Nephron progenitor cell (in vitro differentiated cells): ENCODE results near the gene OR10A5.

Source experiments
- DNase-seq: peaks from one replicate; pipeline ENCODE4 v3.0.0; 2021
- H3K27ac Mint-ChIP-seq: 2 replicates; pipeline ENCODE4 v1.8.0; 2021; ENCODE audit warnings: mild to moderate bottlenecking, moderate library complexity, mixed read lengths
- H3K27me3 Mint-ChIP-seq: 2 replicates; pipeline ENCODE4 v1.8.0; 2021; ENCODE audit warnings: mild to moderate bottlenecking, low read depth, mixed read lengths; ENCODE audit not compliant: poor library complexity
- H3K36me3 Mint-ChIP-seq: 2 replicates; pipeline ENCODE4 v1.8.0; 2021; ENCODE audit warnings: low read depth, mixed read lengths
- H3K4me1 Mint-ChIP-seq: 2 replicates; pipeline ENCODE4 v1.8.0; 2021; ENCODE audit warnings: mixed read lengths
- H3K4me3 Mint-ChIP-seq: 2 replicates; pipeline ENCODE4 v1.8.0; 2021; ENCODE audit warnings: mild to moderate bottlenecking, moderate library complexity, mixed read lengths
- H3K9me3 Mint-ChIP-seq: 2 replicates; pipeline ENCODE4 v1.8.0; 2021; ENCODE audit warnings: mild to moderate bottlenecking, moderate library complexity, mixed read lengths
- TF ChIP-seq, protein P1 (sequence below): fragments of 200-600 bp; sonication (generic); IDR thresholded peaks from 2 replicates; pipeline ENCODE4 v1.5.0; 2021; ENCODE audit warnings: antibody characterized with exemption

OR10A5 gene

DNA sequence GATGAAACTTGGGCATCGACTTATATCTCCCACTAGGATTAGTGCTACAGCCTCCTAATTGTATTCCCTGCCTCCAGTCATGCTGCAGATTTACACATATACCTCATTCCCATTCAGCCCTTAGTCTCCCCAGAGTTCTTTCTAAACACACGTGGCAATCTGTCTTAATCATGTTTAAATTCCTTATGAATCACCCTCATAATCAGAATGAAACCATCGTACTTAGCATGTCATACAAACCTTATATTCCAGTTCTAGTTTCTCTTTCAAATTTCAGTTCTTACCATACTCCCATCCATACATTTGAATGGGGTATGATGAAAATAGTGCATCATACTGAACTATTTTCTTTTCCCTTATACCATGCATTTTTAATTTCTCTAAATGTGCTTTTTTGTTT, 11.4 kb downstream of the OR10A5 start:
- Mint-ChIP-seq H3K4me1 (no peaks in the 10 kb centered on the region), H3K36me3 (peaks cover 5% of the 10 kb centered on the region), H3K27me3 (no peaks in the 10 kb centered on the region), H3K9me3 (peaks cover 27% of the 10 kb centered on the region), H3K4me3 (no peak overlapping the region), H3K27ac (no peak overlapping the region)
- TF ChIP-seq, protein P1, sequence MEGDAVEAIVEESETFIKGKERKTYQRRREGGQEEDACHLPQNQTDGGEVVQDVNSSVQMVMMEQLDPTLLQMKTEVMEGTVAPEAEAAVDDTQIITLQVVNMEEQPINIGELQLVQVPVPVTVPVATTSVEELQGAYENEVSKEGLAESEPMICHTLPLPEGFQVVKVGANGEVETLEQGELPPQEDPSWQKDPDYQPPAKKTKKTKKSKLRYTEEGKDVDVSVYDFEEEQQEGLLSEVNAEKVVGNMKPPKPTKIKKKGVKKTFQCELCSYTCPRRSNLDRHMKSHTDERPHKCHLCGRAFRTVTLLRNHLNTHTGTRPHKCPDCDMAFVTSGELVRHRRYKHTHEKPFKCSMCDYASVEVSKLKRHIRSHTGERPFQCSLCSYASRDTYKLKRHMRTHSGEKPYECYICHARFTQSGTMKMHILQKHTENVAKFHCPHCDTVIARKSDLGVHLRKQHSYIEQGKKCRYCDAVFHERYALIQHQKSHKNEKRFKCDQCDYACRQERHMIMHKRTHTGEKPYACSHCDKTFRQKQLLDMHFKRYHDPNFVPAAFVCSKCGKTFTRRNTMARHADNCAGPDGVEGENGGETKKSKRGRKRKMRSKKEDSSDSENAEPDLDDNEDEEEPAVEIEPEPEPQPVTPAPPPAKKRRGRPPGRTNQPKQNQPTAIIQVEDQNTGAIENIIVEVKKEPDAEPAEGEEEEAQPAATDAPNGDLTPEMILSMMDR = no peak
- no peak for DNase-seq

DNA sequence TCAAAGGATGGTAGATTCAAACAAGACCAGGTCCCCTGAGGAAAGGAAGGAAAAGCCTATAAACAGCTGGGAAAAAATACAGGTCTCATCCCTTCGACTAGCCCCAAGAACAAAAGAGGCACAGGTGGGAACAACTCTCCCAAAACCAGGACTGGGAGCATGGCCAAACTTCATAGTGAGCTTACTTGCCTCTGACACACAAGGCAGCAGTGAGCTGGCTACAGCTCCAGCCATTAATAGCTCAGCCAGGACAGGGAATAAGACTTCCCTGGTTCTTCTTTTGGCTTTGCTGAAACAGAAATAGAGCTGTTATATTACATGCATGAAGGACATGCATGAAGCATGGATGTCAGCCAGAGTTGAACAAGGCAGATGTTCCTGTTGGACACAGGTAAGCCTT, 17.5 kb downstream of the OR10A5 start, which contains the start of gene OR10A2:
Gene OR10A2 (plus strand): TSS at position 97 of the 400 bp plus-strand sequence. CDS start 6,698 bp downstream, outside the sequence.
- DNase-seq = no peak
- Mint-ChIP-seq H3K36me3 (no peaks in the 10 kb centered on the region), H3K9me3 (peaks cover 10% of the 10 kb centered on the region), H3K27me3 (no peaks in the 10 kb centered on the region), H3K4me1 (no peaks in the 10 kb centered on the region), H3K27ac (no peak within 1 kb of the TSS), H3K4me3 (no peak within 1 kb of the TSS)
- TF ChIP-seq, protein P1 = no peak

DNA sequence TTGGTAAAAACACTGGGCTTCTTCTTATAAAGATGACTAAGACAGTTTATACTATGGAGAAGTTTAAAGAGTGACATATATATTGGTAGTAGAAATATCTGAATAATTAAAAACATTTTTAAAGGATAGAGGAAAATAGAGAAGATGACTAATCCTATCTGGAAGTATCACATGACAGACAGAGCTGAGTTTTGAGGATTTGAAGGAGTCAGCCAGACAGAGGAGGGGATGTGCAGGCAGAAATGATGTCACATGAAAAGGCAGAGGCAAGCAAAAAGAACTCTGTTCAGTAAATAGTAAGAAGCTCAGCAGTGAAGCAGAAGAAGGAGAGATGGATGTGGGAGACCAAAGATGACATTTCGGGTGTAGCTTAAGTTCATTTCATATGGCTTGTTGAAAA, 19.0 kb downstream of the OR10A5 start:
- no peaks in the 10 kb centered on the region for H3K36me3 Mint-ChIP-seq
- H3K4me3 Mint-ChIP-seq = no peak overlapping the region
- no peaks in the 10 kb centered on the region for H3K27me3 Mint-ChIP-seq
- peaks cover 10% of the 10 kb centered on the region for H3K9me3 Mint-ChIP-seq
- TF ChIP-seq, protein P1 = no peak
- no peak for DNase-seq
- no peaks in the 10 kb centered on the region for H3K4me1 Mint-ChIP-seq
- H3K27ac Mint-ChIP-seq = no peak overlapping the region

DNA sequence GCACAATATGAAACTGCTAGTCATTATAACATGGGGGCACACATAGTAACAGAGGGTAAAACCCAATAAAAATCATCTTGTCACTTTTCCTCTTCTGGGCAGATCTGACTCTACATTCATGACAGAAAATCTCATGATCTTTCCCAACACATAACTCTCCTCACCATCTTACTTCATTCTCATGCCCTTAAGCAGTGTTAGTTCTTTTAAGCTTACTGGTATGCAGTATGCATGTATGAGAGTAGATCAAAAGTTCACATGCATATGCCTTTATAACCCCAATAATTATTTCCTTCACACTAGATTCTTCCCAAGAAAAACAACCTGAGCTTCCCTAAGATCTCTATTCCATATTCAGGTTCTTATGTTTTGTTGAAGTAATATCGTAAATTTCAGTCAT, 25.8 kb downstream of the OR10A5 start:
- H3K36me3 Mint-ChIP-seq = no peaks in the 10 kb centered on the region
- no peak for DNase-seq
- no peaks in the 10 kb centered on the region for H3K4me1 Mint-ChIP-seq
- no peak overlapping the region for H3K4me3 Mint-ChIP-seq
- no peaks in the 10 kb centered on the region for H3K9me3 Mint-ChIP-seq
- TF ChIP-seq, protein P1 = no peak
- H3K27me3 Mint-ChIP-seq = peaks cover 4% of the 10 kb centered on the region
- no peak overlapping the region for H3K27ac Mint-ChIP-seq

DNA sequence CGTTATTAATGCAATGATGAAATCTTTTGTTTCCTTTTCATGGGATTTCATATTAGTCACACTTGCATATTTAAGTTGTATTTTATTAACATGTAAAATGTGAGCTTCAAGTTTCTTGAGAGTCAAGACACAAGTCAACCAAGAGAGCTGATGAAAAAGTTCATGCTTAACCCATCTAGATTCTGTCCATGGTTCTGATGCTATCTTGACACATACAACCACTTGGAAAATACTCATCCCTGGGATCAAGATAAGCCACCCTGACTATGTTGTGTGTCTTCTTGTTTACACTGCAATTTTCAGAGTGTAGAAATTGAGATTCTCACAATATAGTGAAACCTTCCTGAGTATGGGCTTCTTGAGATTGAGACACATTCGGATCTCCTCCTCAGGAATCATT, 30.3 kb downstream of the OR10A5 start:
- no peaks in the 10 kb centered on the region for H3K27me3 Mint-ChIP-seq
- TF ChIP-seq, protein P1 = no peak
- no peak overlapping the region for H3K4me3 Mint-ChIP-seq
- no peaks in the 10 kb centered on the region for H3K4me1 Mint-ChIP-seq
- H3K27ac Mint-ChIP-seq = no peak overlapping the region
- no peaks in the 10 kb centered on the region for H3K36me3 Mint-ChIP-seq
- DNase-seq = no peak
- no peaks in the 10 kb centered on the region for H3K9me3 Mint-ChIP-seq

DNA sequence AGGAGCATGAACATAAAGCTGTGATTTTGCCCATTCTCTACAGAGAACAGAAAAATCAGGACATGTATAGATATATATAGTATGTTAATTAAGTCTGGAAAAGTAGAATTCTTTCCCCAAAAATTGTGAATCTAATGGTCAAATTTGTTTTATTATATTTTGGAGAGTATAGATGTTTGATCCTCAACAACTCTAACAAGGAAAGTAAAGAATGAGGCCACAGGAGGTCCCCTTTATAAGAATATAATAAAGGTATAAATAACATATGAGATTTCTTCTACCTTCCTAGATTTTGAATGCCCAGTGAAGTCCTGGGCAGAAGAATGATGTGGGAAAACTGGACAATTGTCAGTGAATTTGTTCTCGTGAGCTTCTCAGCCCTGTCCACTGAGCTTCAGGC, 30.8 kb downstream of the OR10A5 start, which contains the start of gene OR10A4:
Gene OR10A4 (plus strand): TSS at position 301 of the 400 bp plus-strand sequence. CDS start 23 bp downstream, at position 324.
- no peak for DNase-seq
- Mint-ChIP-seq H3K36me3 (no peaks in the 10 kb centered on the region), H3K4me3 (no peak within 1 kb of the TSS), H3K27me3 (no peaks in the 10 kb centered on the region), H3K4me1 (no peaks in the 10 kb centered on the region), H3K9me3 (no peaks in the 10 kb centered on the region), H3K27ac (no peak within 1 kb of the TSS)
- TF ChIP-seq, protein P1 = no peak
